ENCODE measurements around the gene NCBP2.

GRCh38 chr3:196938576-196938975, 3.8 kb downstream of the NCBP2 start:
- no peak for TF ChIP-seq RARB (CRISPR knock-in tag; IDR thresholded peaks at IDR 0.05)
- TF ChIP-seq, protein P1, sequence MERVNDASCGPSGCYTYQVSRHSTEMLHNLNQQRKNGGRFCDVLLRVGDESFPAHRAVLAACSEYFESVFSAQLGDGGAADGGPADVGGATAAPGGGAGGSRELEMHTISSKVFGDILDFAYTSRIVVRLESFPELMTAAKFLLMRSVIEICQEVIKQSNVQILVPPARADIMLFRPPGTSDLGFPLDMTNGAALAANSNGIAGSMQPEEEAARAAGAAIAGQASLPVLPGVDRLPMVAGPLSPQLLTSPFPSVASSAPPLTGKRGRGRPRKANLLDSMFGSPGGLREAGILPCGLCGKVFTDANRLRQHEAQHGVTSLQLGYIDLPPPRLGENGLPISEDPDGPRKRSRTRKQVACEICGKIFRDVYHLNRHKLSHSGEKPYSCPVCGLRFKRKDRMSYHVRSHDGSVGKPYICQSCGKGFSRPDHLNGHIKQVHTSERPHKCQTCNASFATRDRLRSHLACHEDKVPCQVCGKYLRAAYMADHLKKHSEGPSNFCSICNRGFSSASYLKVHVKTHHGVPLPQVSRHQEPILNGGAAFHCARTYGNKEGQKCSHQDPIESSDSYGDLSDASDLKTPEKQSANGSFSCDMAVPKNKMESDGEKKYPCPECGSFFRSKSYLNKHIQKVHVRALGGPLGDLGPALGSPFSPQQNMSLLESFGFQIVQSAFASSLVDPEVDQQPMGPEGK (CRISPR knock-in tag; IDR thresholded peaks at IDR 0.05; ENCODE audit: borderline replicate concordance), result no peak
- no peak for TF ChIP-seq ZFP30 (CRISPR knock-in tag; IDR thresholded peaks at IDR 0.05)
- TF ChIP-seq OSR1 (CRISPR knock-in tag; IDR thresholded peaks at IDR 0.05), result no peak
- TF ChIP-seq, protein P2, sequence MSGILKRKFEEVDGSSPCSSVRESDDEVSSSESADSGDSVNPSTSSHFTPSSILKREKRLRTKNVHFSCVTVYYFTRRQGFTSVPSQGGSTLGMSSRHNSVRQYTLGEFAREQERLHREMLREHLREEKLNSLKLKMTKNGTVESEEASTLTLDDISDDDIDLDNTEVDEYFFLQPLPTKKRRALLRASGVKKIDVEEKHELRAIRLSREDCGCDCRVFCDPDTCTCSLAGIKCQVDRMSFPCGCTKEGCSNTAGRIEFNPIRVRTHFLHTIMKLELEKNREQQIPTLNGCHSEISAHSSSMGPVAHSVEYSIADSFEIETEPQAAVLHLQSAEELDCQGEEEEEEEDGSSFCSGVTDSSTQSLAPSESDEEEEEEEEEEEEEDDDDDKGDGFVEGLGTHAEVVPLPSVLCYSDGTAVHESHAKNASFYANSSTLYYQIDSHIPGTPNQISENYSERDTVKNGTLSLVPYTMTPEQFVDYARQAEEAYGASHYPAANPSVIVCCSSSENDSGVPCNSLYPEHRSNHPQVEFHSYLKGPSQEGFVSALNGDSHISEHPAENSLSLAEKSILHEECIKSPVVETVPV (CRISPR knock-in tag; IDR thresholded peaks at IDR 0.05), result no peak
- no peak for TF ChIP-seq ZNF8 (CRISPR knock-in tag; IDR thresholded peaks at IDR 0.05)
